Left forelimb (tissue), 1 donor: Measurements from ENCODE around the gene DDN.
A peak's percentile ranks its signal among the peaks of the same experiment; 100 is the strongest.

Experiments
- DNase-seq: peaks from one replicate; pipeline ENCODE4 v3.0.0-alpha.2; 2018; ENCODE audit warnings: low spot score

DDN gene

GRCh38 chr12:49013428-49013827 lies 14.3 kb upstream of the DDN start:
- no peak for DNase-seq

- DNase-seq: no peak
Measured at GRCh38 chr12:49012739-49013138, 13.6 kb upstream of the DDN start.

- no peak for DNase-seq
Measured at GRCh38 chr12:49010092-49010668, 11.0 kb upstream of the DDN start.

- DNase-seq: no peak
Measured at GRCh38 chr12:49008943-49009342, 9.8 kb upstream of the DDN start.

GRCh38 chr12:49000346-49000745 lies 1.2 kb upstream of the DDN start:
- DNase-seq: no peak

GRCh38 chr12:48998497-48999353 lies 450 bp downstream of the DDN start:
- DNase-seq: no peak

GRCh38 chr12:48997719-48998496 lies 1.3 kb downstream of the DDN start:
- no peak for DNase-seq

- DNase-seq: peak; percentile 85
Measured at GRCh38 chr12:48996794-48997718, 2.1 kb downstream of the DDN start.

- peak; percentile 84 for DNase-seq
Measured at GRCh38 chr12:48995086-48995879, 3.9 kb downstream of the DDN start.

- DNase-seq: no peak
Measured at GRCh38 chr12:48994224-48995085, 4.7 kb downstream of the DDN start.

- DNase-seq: no peak
Measured at GRCh38 chr12:48993787-48994186, 5.4 kb downstream of the DDN start.

- no peak for DNase-seq
Measured at GRCh38 chr12:48991247-48992050, 7.7 kb downstream of the DDN start.

- no peak for DNase-seq
Measured at GRCh38 chr12:48990552-48990951, 8.6 kb downstream of the DDN start.

- DNase-seq: no peak
Measured at GRCh38 chr12:48988030-48988649, 11.0 kb downstream of the DDN start.

- no peak for DNase-seq
Measured at GRCh38 chr12:48986720-48987291, 12.4 kb downstream of the DDN start.

GRCh38 chr12:48985901-48986300 lies 13.3 kb downstream of the DDN start:
- DNase-seq: no peak

GRCh38 chr12:48985475-48985897 lies 13.7 kb downstream of the DDN start:
- DNase-seq: no peak

GRCh38 chr12:48982397-48983080 lies 16.6 kb downstream of the DDN start:
- no peak for DNase-seq
